T-helper 9 cell (primary cell): Measurements from ENCODE around the gene MPC2.
"Not testable (repeated sequence)": the region's sequence is repeated elsewhere in the genome, so short reads cannot be mapped to it uniquely, and the experiment has no call there.

Source experiments
- DNase-seq: peaks from one replicate; pipeline ENCODE4 v3.0.0-alpha.2; 2020

Gene MPC2

DNA sequence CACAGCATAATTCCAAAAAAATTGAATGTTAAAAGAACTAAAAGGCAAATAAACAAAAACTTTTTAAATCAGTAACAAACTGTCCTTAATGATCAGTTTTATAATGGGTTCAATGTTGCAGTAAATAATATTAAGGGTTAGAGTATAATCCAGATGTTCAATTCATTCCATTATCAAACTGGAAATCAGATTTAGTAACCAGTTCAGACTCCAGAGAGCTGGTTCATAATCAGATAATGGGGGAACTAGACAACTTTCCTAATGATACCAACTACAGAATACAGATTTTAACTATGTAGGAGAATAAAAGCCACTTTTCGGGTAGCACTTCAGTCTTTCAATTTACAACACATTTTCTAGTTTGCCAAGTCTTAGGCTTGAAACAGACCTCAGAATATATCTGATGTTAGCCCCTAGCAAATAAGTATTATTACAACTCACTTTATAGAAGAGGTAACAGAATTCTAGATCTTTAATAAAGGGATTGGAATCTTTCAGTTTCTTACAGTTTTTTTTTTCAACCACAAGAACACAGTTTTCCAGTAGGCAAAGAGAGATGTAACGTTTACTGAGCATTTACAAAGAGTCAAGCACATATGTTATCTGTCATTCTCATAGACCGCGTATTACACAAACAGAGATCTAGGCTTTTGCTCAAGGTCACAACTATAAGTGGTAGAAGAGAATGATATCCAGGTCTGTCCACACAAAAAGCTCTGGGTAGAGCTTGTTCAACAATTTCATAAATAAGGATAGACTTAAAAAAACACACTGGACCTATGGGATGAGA lies 2.3 kb downstream of the MPC2 start:
- DNase-seq = no peak

DNA sequence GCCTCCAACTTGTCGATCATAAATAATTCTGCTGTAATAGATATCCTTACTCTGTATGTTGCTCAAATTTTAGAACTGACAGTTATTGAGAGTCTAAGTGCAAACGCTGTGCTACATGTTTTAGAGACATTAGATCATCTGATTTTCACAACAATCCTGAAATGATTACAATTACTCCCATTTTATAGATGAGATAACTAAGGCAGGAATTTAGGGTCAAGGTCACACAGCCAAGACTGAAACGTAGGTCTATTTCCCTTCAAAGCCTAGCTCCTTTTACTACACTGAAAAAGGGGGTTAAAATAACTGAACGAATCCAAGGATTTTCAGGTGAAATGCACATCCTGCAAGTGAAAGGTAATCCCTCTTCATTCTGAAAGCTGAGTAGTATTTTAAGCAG lies 3.1 kb downstream of the MPC2 start:
- no peak for DNase-seq

DNA sequence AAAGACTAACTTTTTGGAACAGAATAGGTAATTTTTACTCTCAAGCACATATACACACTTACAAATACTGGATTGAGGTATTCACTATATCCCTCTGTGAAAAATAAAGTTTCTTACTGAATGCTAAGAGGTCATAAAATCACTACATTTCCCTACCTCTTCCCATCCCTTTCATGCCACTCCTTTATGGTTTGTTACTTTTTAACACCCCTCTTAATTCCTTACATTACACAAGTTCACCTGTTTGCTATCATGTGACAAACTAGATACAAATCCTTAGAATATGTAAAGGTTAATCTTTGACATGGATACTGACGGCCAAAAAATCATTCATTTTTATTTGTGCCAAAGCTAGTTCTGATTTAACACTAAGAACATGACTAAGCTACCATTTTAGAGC lies 7.1 kb downstream of the MPC2 start:
- no peak for DNase-seq

DNA sequence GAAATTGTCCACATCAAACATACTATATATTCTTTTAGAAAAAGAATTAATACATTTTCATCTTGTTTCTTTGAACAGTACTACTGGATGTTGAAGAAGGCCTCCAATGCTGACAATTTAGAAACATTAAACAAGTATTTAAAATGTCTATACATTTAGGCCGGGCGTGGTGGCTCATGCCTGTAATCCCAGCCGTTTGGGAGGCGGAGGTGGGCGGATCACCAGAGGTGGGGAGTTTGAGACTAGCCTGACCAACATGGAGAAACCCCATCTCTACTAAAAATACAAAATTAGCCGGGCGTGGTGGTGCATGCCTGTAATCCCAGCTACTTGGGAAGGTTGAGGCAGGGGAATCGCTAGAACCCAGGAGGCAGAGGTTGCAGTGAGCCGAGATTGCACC lies 8.0 kb downstream of the MPC2 start:
- DNase-seq = not testable (repeated sequence)

DNA sequence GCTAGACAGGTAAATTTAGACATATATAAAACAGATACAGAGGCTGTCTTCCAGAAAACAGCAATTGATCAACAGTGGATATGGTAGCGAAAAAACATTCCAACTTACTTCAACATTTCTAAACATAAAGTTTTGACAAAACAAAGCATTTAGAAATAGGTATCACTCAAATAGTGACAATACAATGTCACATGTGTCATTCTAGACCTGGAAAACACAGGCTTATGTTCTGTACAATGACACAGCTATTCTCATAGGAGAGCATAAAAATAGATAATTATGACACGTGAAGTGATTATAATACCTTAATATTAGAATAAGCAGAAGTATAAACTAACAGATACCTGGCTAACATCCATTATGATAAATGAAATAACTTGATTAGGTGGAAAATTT lies 8.4 kb downstream of the MPC2 start:
- DNase-seq = no peak

DNA sequence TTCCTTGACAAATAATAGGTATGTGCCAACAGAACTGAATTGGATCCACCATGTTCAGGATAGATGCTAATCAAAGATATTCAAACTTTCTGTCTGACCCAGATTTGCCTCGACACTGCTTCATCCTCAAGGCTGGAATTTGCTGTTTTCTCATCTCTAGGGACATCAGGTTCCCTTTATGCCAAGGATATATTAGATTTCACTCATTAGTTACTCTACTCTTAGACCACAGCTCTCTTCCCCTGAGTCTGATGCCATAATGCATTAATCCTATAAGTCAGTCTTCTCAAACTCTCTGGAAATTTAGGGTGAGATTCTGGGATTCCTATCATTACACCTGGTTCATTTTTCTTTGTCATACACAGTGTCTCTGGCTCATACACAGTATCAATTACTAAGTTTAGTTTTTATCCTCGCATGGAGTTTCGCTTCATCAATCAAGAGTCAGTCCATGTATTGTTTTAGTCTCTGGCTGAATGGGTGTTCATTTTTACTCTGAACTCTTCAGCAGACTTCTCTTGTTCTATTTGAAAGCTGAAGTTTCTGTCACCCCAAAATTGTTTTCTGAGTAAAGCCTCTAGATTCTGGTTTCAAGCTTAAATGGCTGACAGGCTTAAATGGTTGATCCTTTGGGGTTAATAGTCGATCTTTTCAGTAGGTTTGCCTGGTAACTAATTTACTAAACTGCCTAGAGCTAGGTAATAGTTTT lies 9.7 kb downstream of the MPC2 start:
- no peak for DNase-seq

DNA sequence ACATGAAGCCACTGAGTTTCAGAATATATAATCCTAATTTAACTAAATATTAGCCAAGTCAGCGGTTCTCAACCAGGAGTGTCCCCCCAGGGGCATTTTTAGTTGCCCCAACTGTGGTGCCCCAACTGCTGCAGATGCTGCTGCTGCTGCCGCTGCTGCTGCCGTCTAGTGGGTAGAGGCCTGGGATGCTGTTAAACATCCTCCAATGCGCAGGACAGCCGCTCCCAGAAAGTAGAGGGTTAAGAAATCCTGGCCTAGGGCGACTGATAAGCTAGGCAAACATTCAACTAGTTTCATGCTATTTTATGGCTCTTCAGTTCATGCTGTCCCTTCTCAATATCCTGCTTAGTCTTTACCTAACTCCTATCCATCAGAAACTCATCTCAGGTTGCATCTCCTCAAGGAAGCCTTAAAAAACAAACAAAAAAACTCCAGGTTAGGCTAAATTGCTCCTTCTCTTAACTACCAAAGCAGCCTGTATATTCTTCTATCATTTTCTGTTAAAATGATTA lies 10.3 kb downstream of the MPC2 start:
- no peak for DNase-seq

DNA sequence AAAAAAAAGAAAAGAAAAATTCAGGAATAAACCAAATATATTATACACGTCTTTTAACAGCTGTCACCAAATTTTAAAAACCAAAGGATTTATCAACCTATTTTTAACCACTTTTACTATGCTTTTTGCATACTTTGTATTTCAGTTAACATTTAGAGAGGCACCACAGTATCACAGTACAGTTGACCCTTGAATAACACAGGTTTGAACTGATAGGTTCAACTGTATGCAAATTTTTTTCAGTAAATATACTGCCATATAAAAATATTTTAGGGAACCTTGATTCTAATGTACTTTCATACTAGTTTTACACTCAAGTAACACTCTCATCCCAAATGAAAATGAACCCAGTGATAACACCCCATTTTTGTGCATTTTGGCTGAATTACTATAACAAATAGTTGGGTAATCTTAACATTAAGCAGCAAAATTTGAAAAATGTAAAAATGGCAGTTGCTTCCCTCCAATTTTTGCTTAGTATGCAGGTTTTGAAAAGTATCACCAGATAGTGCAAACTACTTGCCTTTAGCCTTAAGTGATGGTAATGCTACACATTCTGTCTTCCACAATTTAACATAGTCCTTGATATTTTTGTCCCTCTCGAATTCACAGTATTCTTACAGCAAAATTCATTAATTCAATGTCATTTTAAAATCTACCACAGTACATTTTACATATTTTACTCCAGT lies 12.2 kb downstream of the MPC2 start:
- DNase-seq = no peak

DNA sequence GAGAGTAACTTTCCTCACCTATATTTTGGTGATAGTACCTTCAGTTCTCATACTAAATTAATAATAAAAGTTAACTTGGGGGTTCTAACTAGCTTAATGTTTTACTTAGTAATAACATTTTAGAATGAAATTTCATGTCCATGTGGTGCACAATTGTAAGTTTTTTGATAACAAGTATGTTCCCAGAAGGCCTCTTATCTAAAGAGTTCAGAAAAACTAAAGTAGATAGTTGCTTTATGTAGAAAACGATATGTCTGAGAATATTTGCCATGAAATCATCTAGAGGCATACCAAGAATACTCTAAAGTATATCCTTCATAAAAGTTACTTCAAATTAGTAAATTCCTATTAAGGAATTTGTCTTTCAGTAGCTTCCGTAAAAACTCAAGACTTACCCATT lies 12.8 kb downstream of the MPC2 start:
- no peak for DNase-seq

DNA sequence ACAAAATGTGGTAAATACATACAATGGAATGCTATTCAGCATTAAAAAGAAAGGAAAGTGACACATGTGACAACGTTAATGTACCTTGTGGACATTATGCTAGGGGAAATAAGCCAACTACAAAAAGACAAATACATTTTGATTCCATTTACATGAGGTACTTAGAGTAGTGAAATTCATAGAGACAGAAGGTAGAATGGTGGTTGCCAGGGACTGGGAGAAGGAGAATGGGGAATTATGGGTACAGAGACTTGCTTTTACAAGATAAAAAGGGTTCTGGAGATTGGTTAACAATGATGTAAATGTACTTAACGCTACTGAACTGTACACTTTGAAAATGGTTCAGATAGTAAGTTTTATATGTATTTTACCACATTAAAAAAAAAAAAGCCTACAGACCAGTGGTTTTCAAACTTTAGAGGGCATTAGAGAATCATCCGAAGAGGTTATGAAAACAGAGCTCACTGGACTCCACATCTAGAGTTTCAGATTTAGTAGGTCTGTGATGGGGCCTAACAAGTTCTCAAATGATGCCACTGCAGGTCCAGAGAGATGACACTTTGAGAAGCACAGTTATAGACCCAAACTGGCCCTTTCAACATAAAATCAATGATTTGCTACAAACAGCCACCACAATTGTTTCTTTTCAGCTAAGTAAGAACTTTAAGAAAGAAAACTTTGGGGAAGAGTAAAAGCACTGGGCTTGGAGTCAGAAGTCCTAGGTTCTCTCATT lies 13.4 kb downstream of the MPC2 start:
- no peak for DNase-seq

DNA sequence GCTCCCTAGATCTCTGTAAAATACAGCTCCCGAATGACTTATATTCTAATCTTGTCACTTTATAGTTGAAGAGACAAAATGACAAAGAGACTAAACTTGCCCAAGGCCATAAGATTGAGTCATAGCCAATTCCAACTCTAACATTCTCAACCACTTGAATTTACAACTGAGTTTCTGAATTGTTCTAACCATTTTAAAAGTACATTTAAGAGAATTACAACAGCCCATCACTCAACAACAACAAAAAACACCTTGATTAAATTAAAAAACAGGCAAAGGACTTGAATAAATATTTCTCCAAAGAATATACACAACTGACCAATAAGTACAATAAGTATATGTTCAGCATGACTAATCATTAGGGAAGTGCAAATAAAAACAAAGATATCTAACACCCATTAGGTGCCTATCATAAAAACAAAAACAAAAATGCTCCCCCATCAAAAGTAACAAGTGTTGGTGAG lies 14.2 kb downstream of the MPC2 start:
- DNase-seq = no peak

DNA sequence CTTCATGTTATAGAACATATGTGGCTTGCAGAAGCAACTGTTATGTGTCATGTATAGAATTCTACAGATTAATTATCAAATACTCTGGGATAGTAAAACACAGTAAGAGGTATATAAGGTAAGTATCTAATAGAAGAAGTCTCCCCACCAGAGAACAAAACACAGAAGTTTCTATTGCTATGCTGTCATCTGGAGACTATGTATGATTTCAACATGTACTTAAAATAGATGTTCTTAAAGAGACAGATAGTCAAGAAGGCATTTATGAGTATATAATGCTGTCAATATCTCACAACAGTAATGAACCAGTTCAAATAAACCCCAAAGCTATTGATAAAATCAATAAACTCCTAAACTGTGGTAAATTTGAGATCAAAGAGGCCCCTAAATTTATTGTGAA lies 14.8 kb downstream of the MPC2 start:
- no peak for DNase-seq

DNA sequence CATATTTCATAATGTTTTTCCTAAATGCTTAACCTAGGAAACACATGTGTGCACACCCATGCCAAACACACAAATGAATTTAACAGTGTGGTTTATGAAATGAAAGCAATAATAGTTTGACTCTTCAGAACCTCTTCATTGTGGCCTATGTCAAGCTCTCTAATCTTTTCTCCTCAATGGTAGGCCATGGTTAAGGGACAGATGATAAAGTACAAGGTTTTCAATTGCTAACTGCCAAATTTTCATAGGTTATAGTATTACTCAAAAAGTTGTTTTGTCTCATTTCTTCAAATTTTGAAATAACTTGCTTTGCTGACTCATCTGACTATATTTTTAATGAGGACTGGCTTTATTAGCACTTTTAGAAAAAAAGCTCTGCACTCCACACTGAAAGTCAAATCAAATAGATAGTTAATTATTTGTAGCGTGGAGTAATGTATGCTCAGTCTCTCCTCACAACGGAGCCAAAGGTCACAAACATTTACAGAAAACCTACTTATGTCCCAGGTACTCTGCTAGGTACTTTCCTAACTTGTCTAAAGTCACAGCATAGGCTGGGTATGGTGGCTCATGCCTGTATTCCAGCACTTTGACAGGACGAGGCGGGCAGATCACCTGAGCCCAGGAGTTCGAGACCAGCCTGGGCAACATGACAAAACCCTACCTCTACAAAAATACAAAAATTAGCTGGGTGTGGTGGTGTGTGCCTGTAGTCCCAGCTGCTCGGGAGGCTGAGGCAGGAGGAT lies 19.9 kb downstream of the MPC2 start:
- DNase-seq = no peak

DNA sequence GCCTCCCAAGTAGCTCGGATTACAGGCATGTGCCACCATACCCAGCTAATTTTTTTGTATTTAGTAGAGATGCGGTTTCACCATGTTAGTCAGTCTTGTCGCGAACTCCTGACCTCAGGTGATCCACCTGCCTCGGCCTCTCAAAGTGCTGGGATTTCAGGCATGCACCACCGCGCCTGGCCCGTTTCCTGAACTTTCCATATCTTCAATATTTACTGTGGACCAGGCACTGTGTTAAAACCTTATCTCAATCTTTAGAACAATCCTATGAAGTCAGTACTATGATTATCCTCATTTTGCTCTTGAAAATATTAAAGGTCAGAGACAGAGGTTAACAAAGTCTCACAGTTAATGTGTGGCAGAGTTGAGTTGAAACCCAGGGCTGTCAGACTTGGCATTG lies 21.3 kb downstream of the MPC2 start:
- no peak for DNase-seq

DNA sequence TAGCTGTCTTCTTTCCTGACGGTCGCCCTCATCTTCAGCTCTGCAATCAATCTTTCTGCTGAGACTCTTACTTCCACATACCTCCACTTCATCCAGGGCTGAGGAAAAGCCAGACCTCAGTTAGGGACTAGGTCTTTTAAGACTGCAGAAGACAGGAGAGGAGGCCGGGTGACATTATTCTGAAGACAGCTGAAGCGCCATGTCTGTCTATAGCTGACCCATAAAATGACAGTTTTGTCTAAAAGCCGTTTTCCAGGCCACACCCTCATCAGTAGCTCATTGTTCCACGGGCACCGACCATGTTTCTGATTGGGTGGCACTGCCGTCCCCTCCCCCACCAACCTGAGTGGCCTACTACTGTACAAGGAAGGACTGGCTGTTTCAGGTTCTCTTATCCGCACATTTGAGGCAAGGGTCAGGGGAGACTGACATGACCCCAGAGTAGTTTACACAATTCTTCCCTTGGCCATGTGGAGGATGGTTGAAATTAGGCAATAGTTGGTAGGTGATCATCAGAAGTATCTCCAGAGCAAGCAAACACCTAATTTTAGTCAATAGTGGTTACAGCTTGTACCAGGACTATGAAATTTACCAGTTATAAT lies 22.9 kb downstream of the MPC2 start, which contains the start of gene ADCY10:
ADCY10 (minus strand) TSS at position 240 of the 602 bp plus-strand sequence. CDS start 8,994 bp downstream, outside the sequence.
- DNase-seq = no peak

DNA sequence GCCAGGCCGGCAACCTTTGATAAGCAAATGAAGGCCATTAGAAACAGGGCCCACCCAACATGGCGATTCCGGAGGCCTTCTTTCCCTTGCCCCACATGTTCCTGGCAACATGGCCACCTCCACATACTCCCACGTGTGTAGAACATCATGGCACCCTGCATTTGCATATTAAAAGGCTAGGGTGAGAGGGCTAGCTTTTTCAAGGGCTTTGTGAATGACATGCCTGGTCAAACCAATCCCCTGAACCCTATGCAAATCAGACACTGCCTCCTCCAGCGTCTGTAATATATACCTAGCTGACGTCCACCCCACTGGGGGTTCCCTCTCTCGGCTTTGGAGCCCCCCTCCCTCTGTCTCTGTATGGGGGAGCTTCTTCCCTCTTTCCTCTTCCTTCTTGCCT lies 24.6 kb downstream of the MPC2 start:
- no peak for DNase-seq

DNA sequence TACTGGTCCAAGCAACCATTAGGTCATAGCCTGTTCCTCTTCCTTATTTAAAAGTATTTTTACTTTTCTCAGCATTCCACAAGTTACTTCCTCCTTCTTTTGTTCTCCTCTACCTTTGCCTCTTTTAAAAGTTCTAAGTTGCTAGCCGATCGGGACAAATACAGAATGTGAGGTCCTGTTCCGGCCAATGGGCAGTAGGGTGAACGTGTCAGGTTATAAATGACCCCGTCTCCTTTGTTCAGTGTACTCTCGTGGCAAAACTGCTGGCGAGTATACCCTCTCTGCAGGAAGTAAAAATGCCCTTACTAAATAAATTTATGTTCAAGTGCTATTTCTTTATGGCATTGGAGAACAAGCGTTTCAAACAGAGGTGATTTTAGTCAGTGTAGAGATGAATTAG lies 25.5 kb downstream of the MPC2 start:
- no peak for DNase-seq

DNA sequence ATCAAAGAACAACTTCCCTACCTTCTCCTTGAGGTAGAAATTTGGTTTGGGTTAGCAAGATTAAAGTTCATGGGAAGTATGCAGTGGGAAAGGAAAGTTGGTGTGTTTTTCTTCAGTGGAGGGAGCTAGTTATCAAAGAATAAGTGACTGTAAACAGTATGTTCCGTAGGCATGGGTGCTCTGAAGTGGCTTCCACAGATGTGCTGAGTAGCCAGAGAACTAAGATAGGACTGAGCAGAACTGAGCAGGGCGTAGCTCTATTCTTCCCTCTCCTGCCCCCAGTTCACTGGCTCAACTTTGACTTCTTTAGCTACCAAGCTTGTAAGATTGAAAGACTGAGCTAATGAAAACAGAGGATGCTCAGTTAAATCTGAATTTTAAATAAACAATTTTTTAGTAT lies 26.3 kb downstream of the MPC2 start:
- DNase-seq = no peak

DNA sequence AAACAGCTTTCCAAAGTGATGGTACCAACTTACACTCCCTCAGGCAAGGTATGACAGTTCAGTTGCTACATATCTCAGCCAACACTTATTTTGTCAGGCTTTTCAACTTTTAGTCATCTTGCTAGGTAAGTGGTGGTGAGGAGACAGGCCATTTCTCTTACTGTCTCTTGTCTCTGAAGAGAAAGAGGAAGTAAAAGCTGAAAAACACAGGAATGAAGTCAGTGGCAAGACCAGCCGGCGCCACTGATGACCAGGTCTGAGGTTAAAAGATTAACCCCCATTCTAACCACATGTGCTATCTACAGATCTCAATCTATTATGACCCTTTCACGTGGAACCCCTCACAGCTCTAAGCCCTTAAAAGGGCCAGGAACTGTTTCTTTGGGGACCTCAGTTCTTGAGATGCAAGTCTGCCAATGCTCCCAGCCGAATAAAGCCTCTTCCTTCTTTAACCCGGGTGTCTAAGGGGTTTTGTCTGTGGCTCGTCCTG lies 27.1 kb downstream of the MPC2 start:
- no peak for DNase-seq

DNA sequence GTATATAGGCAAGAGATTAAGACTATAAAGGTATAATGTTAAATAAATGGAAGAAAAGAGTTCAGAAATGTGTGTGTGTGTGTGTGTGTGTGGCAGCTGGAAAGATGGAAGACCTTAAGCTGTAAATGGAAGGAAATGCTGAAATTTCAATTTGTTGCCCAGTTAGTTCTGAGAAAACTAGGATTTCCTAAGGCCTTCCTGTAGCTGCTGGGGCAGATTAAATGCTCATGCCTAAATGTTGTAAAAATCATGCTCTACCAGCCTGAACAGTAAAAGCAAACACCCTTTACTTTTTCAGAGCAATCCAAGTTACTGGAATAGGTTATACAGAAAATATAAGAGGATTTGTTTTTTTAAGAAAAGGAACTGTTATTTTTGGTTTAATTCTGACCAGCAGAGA lies 31.2 kb downstream of the MPC2 start:
- DNase-seq = no peak

DNA sequence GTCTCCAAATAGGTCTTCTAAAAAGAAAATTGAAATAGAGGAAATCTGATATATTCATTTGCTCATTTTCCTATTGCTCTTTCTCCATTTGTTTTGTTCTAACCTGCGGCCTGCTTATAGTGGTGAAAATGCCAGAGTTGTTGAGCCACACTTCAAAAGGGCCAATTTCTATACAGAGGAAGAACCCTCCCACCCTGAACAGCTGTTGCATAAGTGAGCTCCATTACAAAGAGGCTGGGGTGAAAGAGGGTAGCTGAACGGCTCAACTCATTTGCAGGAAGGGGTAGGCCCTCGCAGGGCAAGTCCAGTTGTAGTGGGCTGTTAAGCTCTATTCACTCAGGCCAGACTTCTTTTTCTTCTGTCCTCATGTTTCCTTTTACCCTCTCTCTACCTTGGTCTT lies 31.7 kb downstream of the MPC2 start:
- no peak for DNase-seq
